Calu3 (cell line): ENCODE results near the gene SHISA6. TPM values are rescaled to one million over a fixed set of nuclear protein-coding genes. Genes with fewer than 3 reads are reported as not detected.

Experiments
- BruUV-seq: library from RNA; stranded (reverse); fragments of 400-500 nt; replicated peaks from 2 replicates; lab custom pipeline; 2021; lab: Mats Ljungman, UMichigan
- CTCF ChIA-PET: fragments of 300-600 bp; sonication (Branson Sonifier 250); formaldehyde crosslinking; loops from one replicate; lab custom pipeline; 2022; ENCODE audit warnings: antibody characterized with exemption; lab: Charles Lee
- DNase-seq: peaks from one replicate; pipeline ENCODE4 v3.0.0; 2022
- H3K27ac Mint-ChIP-seq: one replicate; pipeline ENCODE4 v1.8.0; 2022; ENCODE audit warnings: mixed read lengths; ENCODE audit not compliant: unreplicated experiment
- H3K27me3 Mint-ChIP-seq: one replicate; pipeline ENCODE4 v1.8.0; 2022; ENCODE audit warnings: mixed read lengths; ENCODE audit not compliant: unreplicated experiment
- H3K36me3 Mint-ChIP-seq: one replicate; pipeline ENCODE4 v1.8.0; 2022; ENCODE audit warnings: mild to moderate bottlenecking, moderate library complexity, mixed read lengths; ENCODE audit not compliant: insufficient read depth, unreplicated experiment
- H3K4me1 Mint-ChIP-seq: one replicate; pipeline ENCODE4 v1.8.0; 2022; ENCODE audit warnings: mild to moderate bottlenecking, low read depth, mixed read lengths; ENCODE audit not compliant: unreplicated experiment
- H3K4me3 Mint-ChIP-seq: one replicate; pipeline ENCODE4 v1.8.0; 2022; ENCODE audit warnings: mild to moderate bottlenecking, low read depth, moderate library complexity, mixed read lengths; ENCODE audit not compliant: unreplicated experiment
- H3K9me3 Mint-ChIP-seq: one replicate; pipeline ENCODE4 v1.8.0; 2022; ENCODE audit warnings: low read depth, mixed read lengths; ENCODE audit not compliant: unreplicated experiment
- CTCF ChIP-seq: fragments of 200-600 bp; IDR thresholded peaks from one replicate; pipeline ENCODE4 v1.8.0; 2022; ENCODE audit warnings: antibody characterized with exemption; ENCODE audit not compliant: unreplicated experiment
- intact Hi-C: fragments of 100-400 bp; cut with micrococcal nuclease; formaldehyde crosslinking; loops from one replicate; pipeline ENCODE4 v1.10.0; 2022; ENCODE audit not compliant: unreplicated experiment
- total RNA-seq: library from RNA; stranded (reverse); gene quantifications from 2 replicates; pipeline ENCODE4 v1.2.3, GENCODE V29; 2022

The SHISA6 gene
- total RNA-seq, 1 experiment from 2014 or later = not detected

GRCh38 chr17:11430751-11431150 lies 189.7 kb downstream of the SHISA6 start:
- Mint-ChIP-seq H3K9me3 (peaks cover 7% of the 10 kb centered on the region), H3K4me1 (no peaks in the 10 kb centered on the region), H3K27ac (no peak overlapping the region), H3K27me3 (no peaks in the 10 kb centered on the region), H3K36me3 (no peaks in the 10 kb centered on the region), H3K4me3 (no peak overlapping the region)
- CTCF ChIA-PET = no interaction called here
- DNase-seq = no peak
- no peak for TF ChIP-seq CTCF
- intact Hi-C loops = no loop called here
- no TSS peak for BruUV-seq

- Mint-ChIP-seq H3K4me1 (no peaks in the 10 kb centered on the region), H3K27me3 (no peaks in the 10 kb centered on the region), H3K27ac (no peak overlapping the region), H3K9me3 (peaks cover 4% of the 10 kb centered on the region), H3K4me3 (no peak overlapping the region), H3K36me3 (no peaks in the 10 kb centered on the region)
- DNase-seq = no peak
- intact Hi-C loops = no loop called here
- TF ChIP-seq CTCF = no peak
- no TSS peak for BruUV-seq
- CTCF ChIA-PET = no interaction called here
These were observed 197.7 kb downstream of the SHISA6 start for GRCh38 chr17:11438673-11439072.

DNA sequence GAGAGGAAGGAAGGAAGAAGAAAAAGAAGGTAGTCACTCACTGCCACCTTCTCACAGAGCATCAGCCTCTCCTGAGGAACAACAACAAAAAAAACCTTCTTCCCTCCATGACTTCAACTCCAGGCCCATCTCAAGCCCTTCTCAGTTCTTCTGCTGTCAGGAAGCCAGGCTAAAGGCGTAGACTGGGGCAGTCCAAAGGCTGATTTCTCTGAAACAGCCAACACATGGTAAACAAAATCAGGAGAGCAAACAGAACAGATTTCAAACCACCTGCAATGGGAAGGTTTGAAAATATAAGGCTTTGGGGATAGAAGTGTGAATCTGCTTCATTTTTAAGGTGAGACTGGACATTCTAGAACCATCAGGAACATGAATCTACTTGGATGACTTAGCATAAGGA lies 200.0 kb downstream of the SHISA6 start:
- CTCF ChIA-PET = no interaction called here
- H3K4me1 Mint-ChIP-seq = no peaks in the 10 kb centered on the region
- intact Hi-C loops = no loop called here
- no peak for TF ChIP-seq CTCF
- no TSS peak for BruUV-seq
- peaks cover 4% of the 10 kb centered on the region for H3K9me3 Mint-ChIP-seq
- H3K27ac Mint-ChIP-seq = no peak overlapping the region
- DNase-seq = no peak
- no peaks in the 10 kb centered on the region for H3K36me3 Mint-ChIP-seq
- no peaks in the 10 kb centered on the region for H3K27me3 Mint-ChIP-seq
- no peak overlapping the region for H3K4me3 Mint-ChIP-seq

- Mint-ChIP-seq H3K27ac (no peak overlapping the region), H3K4me1 (no peaks in the 10 kb centered on the region), H3K27me3 (no peaks in the 10 kb centered on the region), H3K36me3 (no peaks in the 10 kb centered on the region), H3K9me3 (no peaks in the 10 kb centered on the region), H3K4me3 (no peak overlapping the region)
- DNase-seq = no peak
- no TSS peak for BruUV-seq
- no peak for TF ChIP-seq CTCF
- intact Hi-C loops = no loop called here
- CTCF ChIA-PET = no interaction called here
These were observed 205.3 kb downstream of the SHISA6 start for GRCh38 chr17:11446316-11446715.
